Spleen (tissue), 7 donors: ENCODE data around the gene PIK3R6.

ENCODE experiments used
- CTCF ChIP-seq, 11 experiments: fragments of 200-600 bp in 7 of 11; fragments of 450-650 bp in 4 of 11; sonication (generic) in 4 of 11; IDR thresholded peaks in 8 of 11; conservative IDR thresholded peaks in 3 of 11; 1 replicate in 7 of 11; 2 replicates in 4 of 11; pipeline versions ENCODE4 v1.4.0 to v1.8.0; 2016 to 2021; ENCODE audit warnings: antibody characterized with exemption in 11 of 11, inconsistent platforms in 4 of 11, mild to moderate bottlenecking in 1 of 11
- POLR2A ChIP-seq, 3 donors: fragments of 450-650 bp; IDR thresholded peaks; one replicate each; pipeline ENCODE4 v1.5.1; 2017; ENCODE audit warnings: antibody characterized with exemption in 3 of 3, mild to moderate bottlenecking in 1 of 3
- POLR2AphosphoS5 ChIP-seq, 3 donors: sonication (generic); formaldehyde crosslinking; IDR thresholded peaks; one replicate each; pipeline ENCODE4 v1.5.1; 2017; ENCODE audit warnings: antibody characterized with exemption in 3 of 3
- donor health status: DM: no; HTN: no; CAD: no; lungs with moderate emphysema.
- donor health status: DM: no; HTN: no; CAD: no.
- donor health status: DM: no; HTN: no; CAD: no.

- TF ChIP-seq CTCF (IDR thresholded peaks at IDR 0.05 in 8 of 11, conservative IDR thresholded peaks at IDR 0.05 in 3 of 11) (no peak), POLR2AphosphoS5 (IDR thresholded peaks at IDR 0.05) (no peak), POLR2A (IDR thresholded peaks at IDR 0.05) (no peak)
Observed at GRCh38 chr17:8865385-8865784, 2.1 kb downstream of the PIK3R6 start.
